SK-MEL-5 (cell line): ENCODE measurements around the gene SMIM44. TPM values are rescaled to one million over a fixed set of nuclear protein-coding genes. Genes with fewer than 3 reads are reported as not detected.
A peak's percentile ranks its signal among the peaks of the same experiment; 100 is the strongest.

Experiments
- DNase-seq: peaks from one replicate; pipeline ENCODE4 v3.0.0-alpha.2; 2016; ENCODE audit warnings: low read depth, low spot score
- in situ Hi-C: cut with HindIII; loops from 2 replicates; pipeline ENCODE4 v1.10.0; 2016; ENCODE audit warnings: low sequenced_read_pairs, high pct_unique_total_duplicates, low pct_unique_long_range_greater_than_20kb
- total RNA-seq: library from RNA; depleted of rRNA; stranded (reverse); fragments of >200 nt; shearing (Covaris generic); gene quantifications from 2 replicates; pipeline ENCODE4 v1.2.3, GENCODE V29; 2014

The SMIM44 gene
- total RNA-seq, 1 experiment from 2014 or later = not detected

- in situ Hi-C loops = no loop called here
- no peak for DNase-seq
Measured at GRCh38 chr19:3492131-3492839, 9.0 kb upstream of the SMIM44 start.

DNA sequence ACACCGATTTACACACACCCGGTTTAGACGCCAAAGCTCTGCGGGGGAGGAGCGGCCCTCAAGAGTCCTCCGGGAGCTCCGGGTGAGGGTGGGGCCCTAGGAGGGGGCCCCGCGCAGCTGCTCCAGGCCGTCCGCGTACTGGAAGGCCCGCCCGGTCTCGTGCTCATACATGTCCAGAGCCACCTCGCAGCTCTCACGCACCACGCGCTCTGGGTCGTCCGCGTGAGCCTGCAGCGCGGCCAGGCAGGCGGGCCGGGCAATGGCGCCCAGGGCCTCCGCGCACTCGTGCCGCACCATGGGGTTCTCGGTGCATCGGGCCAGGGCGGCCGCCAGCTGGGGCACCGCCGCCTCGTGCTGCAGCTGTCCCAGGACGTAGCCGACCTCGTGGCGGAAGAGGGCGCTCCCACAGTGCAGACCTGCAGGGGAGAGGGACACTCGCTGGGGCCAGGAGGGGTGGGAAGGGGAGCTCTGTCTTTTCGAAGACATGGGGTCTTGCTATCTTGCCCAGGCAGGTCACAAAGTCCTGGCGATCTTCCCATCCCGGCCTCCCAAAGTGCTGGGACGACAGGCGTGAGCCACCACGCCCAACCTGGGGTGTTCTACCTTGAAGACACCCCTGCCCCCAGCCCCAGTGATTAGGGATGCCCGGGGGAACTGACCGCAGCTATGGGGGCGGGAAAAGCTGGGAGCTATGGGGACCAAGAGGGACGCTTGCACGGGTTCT, 8.3 kb upstream of the SMIM44 start:
- DNase-seq = no peak
- in situ Hi-C loops = no loop called here

GRCh38 chr19:3482507-3483225, 575 bp downstream of the SMIM44 start:
- in situ Hi-C loops = no loop called here
- DNase-seq = no peak

GRCh38 chr19:3481241-3482090, 1.8 kb downstream of the SMIM44 start:
- no peak for DNase-seq
- in situ Hi-C loops = no loop called here

DNA sequence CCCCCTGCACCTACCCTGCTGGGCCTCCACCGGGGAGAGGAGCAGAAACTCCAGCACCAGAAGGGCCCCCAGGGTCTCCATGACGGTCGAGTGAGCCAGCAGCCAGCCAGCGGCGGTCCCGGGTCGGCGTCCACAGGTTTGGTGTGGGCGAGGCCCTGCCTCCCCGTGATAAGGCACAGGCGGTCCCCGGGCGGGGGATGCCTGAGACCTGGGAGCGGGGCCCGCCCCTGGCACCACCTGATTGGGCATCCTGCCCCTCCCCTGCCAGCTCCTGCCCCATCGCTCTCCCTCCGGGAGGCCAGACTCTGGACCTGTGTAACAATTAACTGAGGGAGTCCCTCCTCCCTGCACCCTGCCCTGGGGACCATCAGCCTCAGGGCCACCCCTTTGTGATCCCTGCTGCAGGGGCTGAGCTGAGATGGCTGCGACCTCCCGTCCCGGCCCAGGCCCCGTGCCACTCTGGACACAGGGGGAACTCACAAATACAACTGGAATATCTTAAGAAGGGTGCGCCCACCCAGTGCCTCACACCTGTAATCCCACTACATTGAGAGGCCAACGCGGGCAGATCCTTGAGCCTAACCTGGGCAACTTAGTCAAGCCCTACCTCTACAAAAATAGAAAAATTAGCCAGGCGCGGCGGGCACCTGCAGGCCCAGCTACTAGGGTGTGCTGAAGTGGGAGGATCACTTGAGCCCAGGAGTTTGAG, 2.7 kb downstream of the SMIM44 start, which contains the start of gene SMIM24:
SMIM24 (minus strand) TSS at position 143 of the 709 bp plus-strand sequence; CDS start at position 81, 62 bp downstream.
- in situ Hi-C loops = no loop called here
- DNase-seq = no peak

DNA sequence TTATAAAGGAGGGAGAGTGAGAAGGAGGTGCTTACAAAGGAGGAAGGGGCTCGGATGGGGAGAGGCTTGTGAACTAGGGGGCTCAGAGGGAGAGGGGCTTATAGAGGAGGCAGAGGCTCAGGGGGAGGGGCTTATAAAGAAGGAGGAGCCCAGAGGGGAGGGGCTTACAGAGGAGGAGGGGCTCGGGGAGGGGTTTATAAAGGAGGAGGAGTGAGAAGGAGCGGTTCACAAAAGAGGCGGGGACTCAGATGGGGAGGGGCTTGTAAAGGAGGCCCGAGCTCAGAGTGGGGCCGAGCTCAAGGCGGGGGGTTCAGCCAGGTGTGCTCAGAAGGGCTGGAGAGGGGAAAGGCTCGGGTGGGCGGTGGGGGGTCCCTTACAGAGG, 3.4 kb downstream of the SMIM44 start:
- in situ Hi-C loops = no loop called here
- DNase-seq = peak; percentile 31

DNA sequence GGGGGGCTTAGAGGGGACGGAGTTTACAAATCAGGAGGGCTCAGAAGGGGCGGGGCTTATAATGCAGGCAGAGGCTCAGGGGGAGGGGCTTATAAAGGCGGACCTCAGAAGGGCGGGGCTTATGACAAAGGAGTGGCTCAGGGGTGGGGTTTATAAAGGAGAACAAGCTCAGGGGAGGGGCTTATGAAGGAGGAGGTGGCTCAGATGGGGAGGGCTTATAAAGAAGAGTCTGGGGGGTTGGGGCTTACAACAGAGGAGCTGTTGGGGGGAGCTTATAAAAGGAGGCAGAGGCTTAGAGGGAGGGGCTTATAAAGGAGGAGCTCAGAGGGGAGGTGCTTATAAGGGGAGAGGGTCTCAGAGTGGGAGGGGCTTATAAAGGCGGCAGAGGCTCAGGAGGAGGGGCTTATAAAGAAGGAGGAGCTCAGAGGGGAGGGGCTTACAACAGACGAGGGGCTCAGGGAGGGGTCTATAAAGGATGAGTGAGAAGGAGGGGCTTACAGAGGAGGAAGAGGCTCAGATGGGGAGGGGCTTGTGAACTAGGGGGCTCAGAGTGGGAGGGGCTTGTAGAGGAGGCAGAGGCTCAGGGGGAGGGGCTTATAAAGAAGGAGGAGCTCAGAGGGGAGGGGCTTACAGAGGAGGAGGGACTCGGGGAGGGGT, 3.9 kb downstream of the SMIM44 start:
- in situ Hi-C loops = no loop called here
- peak; percentile 45 for DNase-seq

GRCh38 chr19:3478409-3479176, 4.6 kb downstream of the SMIM44 start:
- in situ Hi-C loops = no loop called here
- DNase-seq = no peak

DNA sequence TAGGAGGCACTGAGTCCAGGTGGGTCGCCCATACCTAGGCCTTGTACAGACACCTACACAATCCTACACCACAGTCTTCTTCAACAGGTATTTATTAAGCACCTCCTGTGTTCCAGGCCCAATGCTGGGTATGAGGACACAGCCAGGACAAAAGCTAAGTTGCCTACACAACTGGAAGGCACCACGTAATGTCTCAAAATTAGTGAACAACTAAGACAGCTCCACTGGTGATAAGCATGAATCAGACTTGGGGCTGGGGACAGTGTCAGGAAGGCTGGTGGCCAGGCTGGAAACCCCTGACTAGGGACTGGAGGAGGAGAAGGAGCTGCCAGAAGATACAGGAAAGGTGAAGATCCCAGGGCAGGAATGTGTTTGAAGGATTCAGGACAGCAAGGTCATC, 5.3 kb downstream of the SMIM44 start:
- DNase-seq = no peak
- in situ Hi-C loops = no loop called here

GRCh38 chr19:3477506-3477905, 5.7 kb downstream of the SMIM44 start:
- in situ Hi-C loops = no loop called here
- no peak for DNase-seq

DNA sequence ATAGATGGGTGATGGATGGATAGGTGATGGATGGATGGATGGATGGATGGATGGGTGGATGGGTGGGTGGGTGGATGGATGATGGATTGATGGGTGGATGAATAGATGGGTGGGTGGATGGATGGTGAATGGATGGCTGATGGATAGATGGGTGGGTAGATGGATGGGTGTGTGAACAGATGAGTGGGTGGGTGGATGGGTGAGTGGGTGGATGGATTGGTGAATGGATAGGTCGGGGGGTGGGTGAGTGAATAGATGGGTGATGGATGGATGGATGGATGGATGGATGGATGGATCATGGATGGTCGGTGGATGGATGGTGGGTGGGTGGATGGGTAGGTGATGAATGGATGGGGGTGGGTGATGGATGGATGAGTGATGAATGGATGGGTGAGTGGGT, 6.4 kb downstream of the SMIM44 start:
- no peak for DNase-seq
- in situ Hi-C loops = no loop called here

- in situ Hi-C loops = no loop called here
Measured at GRCh38 chr19:3475449-3475848, 7.8 kb downstream of the SMIM44 start.

GRCh38 chr19:3474614-3475013, 8.6 kb downstream of the SMIM44 start:
- in situ Hi-C loops = no loop called here
- no peak for DNase-seq

More at GRCh38 chr19:3475449-3475848, 7.8 kb downstream of the SMIM44 start:
- no peak for DNase-seq

DNA sequence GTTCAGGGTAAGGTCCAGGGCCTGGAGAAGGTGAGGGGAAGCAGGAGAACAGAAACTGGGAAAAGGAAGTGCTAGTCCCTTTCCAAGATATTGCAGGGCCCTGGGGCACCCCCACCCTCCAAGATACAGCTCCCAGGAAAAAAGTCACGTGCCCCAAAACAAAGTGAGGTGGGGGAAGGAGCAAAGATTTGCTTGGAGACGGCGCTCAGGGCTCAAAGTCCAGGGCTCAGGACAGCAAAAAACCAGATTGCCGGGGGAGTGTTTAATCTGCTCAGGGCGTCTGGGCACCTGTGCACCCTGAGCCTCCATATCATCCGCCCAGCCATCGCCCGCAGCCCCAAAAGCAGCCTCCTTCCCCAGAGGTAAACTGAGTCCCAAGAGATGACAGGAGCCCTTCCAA, 9.2 kb downstream of the SMIM44 start:
- no peak for DNase-seq
- in situ Hi-C loops = no loop called here

DNA sequence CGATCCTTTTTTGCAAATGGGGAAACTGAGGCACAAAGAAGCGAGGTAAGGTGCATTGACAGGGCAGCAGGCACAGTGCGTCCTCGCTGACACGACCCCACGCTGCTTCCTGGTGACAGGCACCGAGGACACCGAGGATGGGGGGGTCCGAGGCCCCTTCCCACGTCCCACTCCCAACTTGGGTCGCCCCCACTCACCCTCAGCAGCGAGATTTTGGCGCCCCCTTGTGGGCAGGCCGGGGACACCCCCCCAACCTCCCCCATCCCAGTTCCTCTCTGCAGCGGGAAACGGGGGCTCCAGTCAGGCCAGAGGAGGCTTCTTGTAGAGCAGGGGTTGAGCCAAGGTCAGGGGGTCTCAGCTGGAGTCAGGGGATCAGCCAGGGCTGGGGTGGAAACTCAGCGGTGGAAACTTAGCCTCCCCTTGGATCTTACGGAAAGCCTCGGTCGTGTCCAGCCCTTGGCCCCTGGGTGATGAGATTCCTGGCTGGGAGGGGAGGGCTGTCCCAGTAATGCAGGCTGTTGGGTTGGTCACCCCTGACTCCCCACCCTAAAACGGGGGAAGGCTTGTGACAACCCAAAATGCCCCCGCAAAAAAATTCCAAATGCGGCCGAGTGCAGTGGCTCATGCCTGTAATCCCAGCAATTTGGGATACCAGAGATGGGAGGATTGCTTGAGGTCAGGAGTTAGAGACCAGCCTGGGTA, 11.1 kb downstream of the SMIM44 start:
- peak; percentile 37 for DNase-seq
- in situ Hi-C loops = no loop called here
